OCI-LY3 (cell line): ENCODE data around the gene MYH8.

ENCODE experiments used
- H2AFZ ChIP-seq: fragments of 200-600, 300-600 bp; shearing (Covaris generic); 2 replicates; pipeline ENCODE4 v1.6.0; 2014; ENCODE audit warnings: antibody characterized with exemption, low read depth, low read length
- H3K27ac ChIP-seq: fragments of 200-600, 300-600 bp; sonication (generic); 2 replicates; pipeline ENCODE4 v1.5.1; 2014; ENCODE audit warnings: mild to moderate bottlenecking, low read length, moderate library complexity, mixed read lengths
- H3K27me3 ChIP-seq: fragments of 200-600, 300-600 bp; sonication (generic); 2 replicates; pipeline ENCODE4 v1.6.1; 2014; ENCODE audit warnings: low read depth, low read length, mixed read lengths
- H3K36me3 ChIP-seq: fragments of 200-600, 300-600 bp; sonication (generic); replicated peaks from 2 replicates; pipeline ENCODE3; 2014; ENCODE audit warnings: low read depth, low read length, mixed read lengths
- H3K4me1 ChIP-seq: fragments of 300-600, 200-600 bp; sonication (generic); 2 replicates; pipeline ENCODE4 v1.6.1; 2014; ENCODE audit warnings: low read length, mixed read lengths
- H3K4me2 ChIP-seq: fragments of 200-600, 300-600 bp; sonication (generic); 2 replicates; pipeline ENCODE4 v1.6.1; 2014; ENCODE audit warnings: low read length, mixed read lengths
- H3K4me3 ChIP-seq: fragments of 300-600, 200-600 bp; sonication (generic); 2 replicates; pipeline ENCODE4 v1.5.1; 2014; ENCODE audit warnings: antibody characterized with exemption, mild to moderate bottlenecking, low read length, moderate library complexity
- H3K79me2 ChIP-seq: fragments of 300-600, 200-600 bp; shearing (Covaris generic); 2 replicates; pipeline ENCODE4 v1.6.1; 2014; ENCODE audit warnings: mild to moderate bottlenecking, low read length, mixed read lengths
- H3K9ac ChIP-seq: fragments of 300-600, 200-600 bp; shearing (Covaris generic); 2 replicates; pipeline ENCODE4 v1.6.0; 2014; ENCODE audit warnings: mild to moderate bottlenecking, low read length, moderate library complexity
- H3K9me3 ChIP-seq: fragments of 200-600, 300-600 bp; shearing (Covaris generic); 2 replicates; pipeline ENCODE4 v1.6.1; 2014; ENCODE audit warnings: low read length, mixed read lengths; ENCODE audit not compliant: insufficient read depth
- H4K20me1 ChIP-seq: fragments of 200-600, 300-600 bp; sonication (generic); 2 replicates; pipeline ENCODE4 v1.6.1; 2016; ENCODE audit warnings: low read length, mixed read lengths; ENCODE audit not compliant: insufficient read depth
- EZH2phosphoT487 ChIP-seq: fragments of 200-600 bp; shearing (Covaris generic); IDR thresholded peaks from 2 replicates; pipeline ENCODE4 v1.6.1; 2018; ENCODE audit warnings: antibody characterized with exemption, mixed run types, low read depth
- TF ChIP-seq, protein P1 (sequence below): fragments of 200-600, 300-600 bp; sonication (generic); IDR thresholded peaks from 2 replicates; pipeline ENCODE4 v1.5.1; 2014; ENCODE audit warnings: antibody characterized with exemption, low read length, low read depth

Gene MYH8

GRCh38 chr17:10421900-10422542 is at the start of gene MYH8:
TSS of gene MYH8 (minus strand) at chr17:10421950. CDS start at chr17:10420227, 1,723 bp downstream.
- TF ChIP-seq EZH2phosphoT487, result no peak
- TF ChIP-seq, protein P1, sequence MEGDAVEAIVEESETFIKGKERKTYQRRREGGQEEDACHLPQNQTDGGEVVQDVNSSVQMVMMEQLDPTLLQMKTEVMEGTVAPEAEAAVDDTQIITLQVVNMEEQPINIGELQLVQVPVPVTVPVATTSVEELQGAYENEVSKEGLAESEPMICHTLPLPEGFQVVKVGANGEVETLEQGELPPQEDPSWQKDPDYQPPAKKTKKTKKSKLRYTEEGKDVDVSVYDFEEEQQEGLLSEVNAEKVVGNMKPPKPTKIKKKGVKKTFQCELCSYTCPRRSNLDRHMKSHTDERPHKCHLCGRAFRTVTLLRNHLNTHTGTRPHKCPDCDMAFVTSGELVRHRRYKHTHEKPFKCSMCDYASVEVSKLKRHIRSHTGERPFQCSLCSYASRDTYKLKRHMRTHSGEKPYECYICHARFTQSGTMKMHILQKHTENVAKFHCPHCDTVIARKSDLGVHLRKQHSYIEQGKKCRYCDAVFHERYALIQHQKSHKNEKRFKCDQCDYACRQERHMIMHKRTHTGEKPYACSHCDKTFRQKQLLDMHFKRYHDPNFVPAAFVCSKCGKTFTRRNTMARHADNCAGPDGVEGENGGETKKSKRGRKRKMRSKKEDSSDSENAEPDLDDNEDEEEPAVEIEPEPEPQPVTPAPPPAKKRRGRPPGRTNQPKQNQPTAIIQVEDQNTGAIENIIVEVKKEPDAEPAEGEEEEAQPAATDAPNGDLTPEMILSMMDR, result no peak
- no peaks in the 10 kb centered on the region for H3K79me2 ChIP-seq
- no peaks in the 10 kb centered on the region for H4K20me1 ChIP-seq
- H3K9me3 ChIP-seq, result no peaks in the 10 kb centered on the region
- no peak within 1 kb of the TSS for H3K27ac ChIP-seq
- H3K9ac ChIP-seq, result no peak within 1 kb of the TSS
- no peak within 1 kb of the TSS for H3K4me3 ChIP-seq
- no peak within 1 kb of the TSS for H3K4me2 ChIP-seq
- no peaks in the 10 kb centered on the region for H3K36me3 ChIP-seq
- no peak within 1 kb of the TSS for H2AFZ ChIP-seq
- no peaks in the 10 kb centered on the region for H3K4me1 ChIP-seq
- H3K27me3 ChIP-seq, result no peaks in the 10 kb centered on the region

- H3K79me2 ChIP-seq, result no peaks in the 10 kb centered on the region
- no peaks in the 10 kb centered on the region for H3K4me1 ChIP-seq
- no peaks in the 10 kb centered on the region for H3K27me3 ChIP-seq
- H3K4me3 ChIP-seq, result no peak within 1 kb of the TSS
- H2AFZ ChIP-seq, result no peak within 1 kb of the TSS
- no peak within 1 kb of the TSS for H3K9ac ChIP-seq
- no peak for TF ChIP-seq EZH2phosphoT487
- TF ChIP-seq, protein P1, result no peak
- H3K9me3 ChIP-seq, result no peaks in the 10 kb centered on the region
- no peaks in the 10 kb centered on the region for H4K20me1 ChIP-seq
- no peaks in the 10 kb centered on the region for H3K36me3 ChIP-seq
- no peak within 1 kb of the TSS for H3K4me2 ChIP-seq
- H3K27ac ChIP-seq, result no peak within 1 kb of the TSS
These were observed 47.7 kb upstream of the MYH8 start, which contains the start of gene MYH4 for GRCh38 chr17:10469459-10469858. TSS of gene MYH4 (minus strand) at chr17:10469559. CDS start at chr17:10466745, 2,814 bp downstream.

DNA sequence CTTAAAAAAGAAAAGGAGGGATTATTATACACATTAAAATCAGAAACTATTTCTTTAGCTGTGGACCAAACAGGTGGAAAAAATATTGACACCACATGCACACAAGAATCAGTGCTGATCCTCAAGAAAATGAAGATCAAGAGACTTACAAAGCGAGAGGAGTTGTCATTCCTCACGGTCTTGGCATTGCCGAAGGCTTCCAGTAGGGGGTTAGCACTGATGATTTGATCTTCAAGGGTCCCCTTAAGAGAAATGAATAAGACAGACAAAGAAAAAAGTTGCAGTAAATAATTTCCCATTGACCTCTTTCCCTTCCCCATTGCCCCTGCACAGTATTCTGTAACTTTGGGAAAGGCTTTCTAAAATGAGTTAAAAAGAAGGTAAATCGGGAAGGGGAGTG is 41.7 kb upstream of the MYH8 start:
- Histone ChIP-seq H3K27ac (no peak overlapping the region), H3K4me3 (no peak overlapping the region), H3K4me1 (no peaks in the 10 kb centered on the region), H3K9ac (no peak overlapping the region), H3K4me2 (no peak overlapping the region), H3K79me2 (no peaks in the 10 kb centered on the region), H3K9me3 (no peaks in the 10 kb centered on the region), H3K36me3 (no peaks in the 10 kb centered on the region), H3K27me3 (no peaks in the 10 kb centered on the region), H2AFZ (no peak overlapping the region), H4K20me1 (no peaks in the 10 kb centered on the region)
- no peak for TF ChIP-seq EZH2phosphoT487
- TF ChIP-seq, protein P1, result no peak

GRCh38 chr17:10460062-10460461 is 38.3 kb upstream of the MYH8 start:
- Histone ChIP-seq H3K9ac (no peak overlapping the region), H3K27me3 (no peaks in the 10 kb centered on the region), H3K9me3 (no peaks in the 10 kb centered on the region), H3K36me3 (no peaks in the 10 kb centered on the region), H3K27ac (no peak overlapping the region), H4K20me1 (no peaks in the 10 kb centered on the region), H3K79me2 (no peaks in the 10 kb centered on the region), H3K4me3 (no peak overlapping the region), H2AFZ (no peak overlapping the region), H3K4me1 (no peaks in the 10 kb centered on the region), H3K4me2 (no peak overlapping the region)
- no peak for TF ChIP-seq EZH2phosphoT487
- TF ChIP-seq, protein P1, result no peak
